Stimulated activated naive CD8-positive, alpha-beta T cell treated with anti-CD3 and anti-CD28 coated beads, Interleukin-15, Interleukin-2, amounts not matched to agents 100 ng/mL and 50 ng/mL, for 24 hours (primary cell): ENCODE measurements around the gene GRM1.
"Not testable (repeated sequence)": the region's sequence is repeated elsewhere in the genome, so short reads cannot be mapped to it uniquely, and the experiment has no call there.

Experiments used
- H3K27ac Mint-ChIP-seq: one replicate; pipeline ENCODE4 v1.8.0; 2021; ENCODE audit warnings: mild to moderate bottlenecking, mixed read lengths
- H3K27me3 Mint-ChIP-seq: one replicate; pipeline ENCODE4 v1.8.0; 2021; ENCODE audit warnings: mixed read lengths
- H3K36me3 Mint-ChIP-seq: one replicate; pipeline ENCODE4 v1.8.0; 2021; ENCODE audit warnings: low read depth, mixed read lengths
- H3K4me1 Mint-ChIP-seq: one replicate; pipeline ENCODE4 v1.8.0; 2021; ENCODE audit warnings: low read depth, mixed read lengths
- H3K4me3 Mint-ChIP-seq: one replicate; pipeline ENCODE4 v1.8.0; 2021; ENCODE audit warnings: mild to moderate bottlenecking, mixed read lengths
- H3K9me3 Mint-ChIP-seq: one replicate; pipeline ENCODE4 v1.8.0; 2021; ENCODE audit warnings: mixed read lengths

The GRM1 gene

DNA sequence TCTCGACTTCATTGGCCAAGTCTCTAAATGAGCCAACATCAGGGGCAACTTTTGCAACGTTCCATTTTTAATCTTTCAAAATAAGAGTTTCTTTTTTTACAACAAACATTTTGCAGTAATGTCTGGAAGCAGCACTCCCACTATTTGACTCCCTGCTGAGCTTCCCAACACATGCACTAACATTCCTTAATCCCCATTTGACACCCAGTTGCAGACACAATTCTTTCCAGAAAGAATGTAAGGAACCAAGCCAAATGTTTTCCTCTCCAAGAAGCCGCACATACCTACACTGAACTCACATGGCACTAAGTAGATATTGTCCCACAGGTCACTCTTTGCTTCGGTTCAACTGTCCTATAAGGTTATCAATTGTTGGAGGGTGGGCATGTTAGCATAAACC is 165.6 kb downstream of the GRM1 start:
- no peaks in the 10 kb centered on the region for H3K9me3 Mint-ChIP-seq
- no peak overlapping the region for H3K27ac Mint-ChIP-seq
- no peaks in the 10 kb centered on the region for H3K36me3 Mint-ChIP-seq
- H3K27me3 Mint-ChIP-seq, result no peaks in the 10 kb centered on the region
- no peaks in the 10 kb centered on the region for H3K4me1 Mint-ChIP-seq
- H3K4me3 Mint-ChIP-seq, result no peak overlapping the region

DNA sequence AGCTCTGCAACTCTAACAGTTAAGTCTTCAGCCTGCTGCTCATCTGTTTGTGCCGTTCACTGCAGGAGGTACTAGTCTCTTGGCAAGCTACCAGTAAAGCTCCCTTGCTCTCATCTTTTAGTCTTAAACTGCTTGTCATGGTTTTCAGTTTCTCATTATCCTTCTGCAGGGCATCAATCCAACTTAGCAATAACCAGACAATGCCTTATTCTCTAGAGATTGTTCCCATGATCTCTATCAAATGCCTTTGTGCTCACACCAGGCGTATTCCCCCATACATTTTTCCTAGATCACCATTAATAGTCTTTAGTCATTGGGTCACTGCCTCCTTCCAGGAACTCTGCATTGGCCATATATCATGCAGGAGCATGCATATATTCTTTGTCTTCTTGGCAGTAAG is 171.3 kb downstream of the GRM1 start:
- no peaks in the 10 kb centered on the region for H3K4me1 Mint-ChIP-seq
- H3K36me3 Mint-ChIP-seq, result no peaks in the 10 kb centered on the region
- no peak overlapping the region for H3K4me3 Mint-ChIP-seq
- no peaks in the 10 kb centered on the region for H3K27me3 Mint-ChIP-seq
- H3K27ac Mint-ChIP-seq, result no peak overlapping the region
- H3K9me3 Mint-ChIP-seq, result no peaks in the 10 kb centered on the region

DNA sequence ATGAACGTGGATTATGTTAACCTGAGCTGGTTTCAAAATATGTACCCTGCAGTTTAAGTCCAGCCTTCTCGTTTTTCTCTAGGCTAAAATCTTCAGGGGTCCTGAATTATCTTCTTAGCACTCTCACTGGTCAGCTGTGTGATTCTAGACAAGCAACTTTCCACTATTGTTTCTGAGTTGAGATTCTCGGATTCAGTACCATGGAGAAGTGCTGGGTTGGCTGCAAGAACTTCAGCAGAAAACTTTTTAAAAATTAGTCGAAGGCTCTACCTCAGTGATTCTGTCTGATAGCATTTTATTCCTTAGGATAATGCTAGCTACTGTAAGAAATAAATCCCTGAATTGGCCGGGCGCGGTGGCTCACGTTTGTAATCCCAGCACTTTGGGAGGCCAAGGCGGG is 173.7 kb downstream of the GRM1 start:
- no peaks in the 10 kb centered on the region for H3K4me1 Mint-ChIP-seq
- H3K27ac Mint-ChIP-seq, result no peak overlapping the region
- no peaks in the 10 kb centered on the region for H3K27me3 Mint-ChIP-seq
- no peaks in the 10 kb centered on the region for H3K36me3 Mint-ChIP-seq
- H3K9me3 Mint-ChIP-seq, result no peaks in the 10 kb centered on the region
- H3K4me3 Mint-ChIP-seq, result no peak overlapping the region

DNA sequence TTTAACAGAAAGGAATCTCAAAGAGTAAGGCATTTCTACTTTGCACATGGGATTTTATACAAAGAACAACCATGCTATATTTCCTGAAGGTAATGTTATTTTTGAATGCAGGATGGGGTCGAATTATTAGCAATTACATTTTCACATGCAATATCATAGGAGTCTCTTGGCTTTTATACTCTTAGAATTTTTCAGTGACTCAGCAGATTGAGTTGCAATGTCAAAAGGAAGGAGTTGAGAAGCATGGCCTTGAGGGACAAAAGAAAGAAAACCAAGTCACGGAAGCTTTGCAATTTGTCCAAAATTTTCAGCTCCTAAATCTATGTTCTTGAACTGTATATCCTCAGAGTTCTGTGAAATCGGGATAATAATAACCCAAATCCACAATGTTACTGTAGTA is 181.1 kb downstream of the GRM1 start:
- Mint-ChIP-seq H3K27ac (no peak overlapping the region), H3K36me3 (no peaks in the 10 kb centered on the region), H3K4me3 (no peak overlapping the region), H3K27me3 (peaks cover 7% of the 10 kb centered on the region), H3K9me3 (peaks cover 3% of the 10 kb centered on the region), H3K4me1 (no peaks in the 10 kb centered on the region)

DNA sequence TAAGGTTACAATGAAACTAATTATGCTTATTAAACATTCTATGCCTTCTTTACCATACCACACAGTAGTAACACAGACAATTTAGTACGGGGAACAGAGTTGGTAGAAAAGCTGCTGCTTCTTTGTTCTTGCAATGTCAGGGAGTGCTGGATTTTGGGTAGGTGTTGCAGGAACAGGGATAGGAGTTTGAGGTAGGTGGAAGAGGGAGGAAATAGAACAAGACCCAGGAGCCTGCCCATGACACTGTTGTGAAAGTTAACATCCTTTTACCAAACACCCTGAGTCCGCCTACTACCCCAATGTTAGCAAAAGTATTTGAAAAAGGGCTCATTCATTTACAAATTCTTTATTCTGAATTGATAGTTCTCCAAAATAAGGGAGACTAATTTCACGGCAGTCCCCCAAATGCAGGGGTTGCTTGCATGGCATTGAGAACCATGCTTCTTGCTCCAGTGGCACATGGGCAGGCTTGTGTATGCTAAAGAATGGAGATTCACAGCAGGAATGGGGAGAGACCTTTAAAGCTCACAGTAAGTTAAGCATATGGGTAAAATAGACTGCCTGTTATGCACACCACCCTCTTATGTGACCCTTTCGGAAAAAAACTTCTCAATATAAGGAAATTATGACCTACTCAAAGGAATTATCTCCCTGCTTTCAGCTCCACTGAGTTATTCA is 181.7 kb downstream of the GRM1 start:
- Mint-ChIP-seq H3K27ac (no peak overlapping the region), H3K4me3 (no peak overlapping the region), H3K36me3 (no peaks in the 10 kb centered on the region), H3K27me3 (peaks cover 7% of the 10 kb centered on the region), H3K9me3 (peaks cover 3% of the 10 kb centered on the region), H3K4me1 (no peaks in the 10 kb centered on the region)

DNA sequence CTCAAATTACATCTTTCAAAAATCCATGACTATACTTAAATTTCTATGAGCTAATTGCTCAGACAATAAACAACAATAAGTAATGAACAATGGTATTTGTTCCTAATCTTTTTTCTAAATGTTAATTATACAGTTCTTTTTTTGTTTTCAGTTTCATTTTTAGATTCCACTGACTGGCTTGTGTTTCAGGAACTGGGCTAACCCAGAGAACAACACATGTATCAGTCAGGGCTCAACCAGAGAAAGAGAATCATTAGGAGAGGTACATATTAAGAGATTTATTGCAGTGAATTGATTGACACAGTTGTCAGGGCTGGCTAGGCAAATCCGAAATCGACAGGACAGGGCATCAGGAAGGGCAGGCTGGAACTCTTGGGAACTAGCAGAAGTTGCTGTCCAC is 182.8 kb downstream of the GRM1 start:
- no peak overlapping the region for H3K4me3 Mint-ChIP-seq
- no peaks in the 10 kb centered on the region for H3K4me1 Mint-ChIP-seq
- no peaks in the 10 kb centered on the region for H3K36me3 Mint-ChIP-seq

DNA sequence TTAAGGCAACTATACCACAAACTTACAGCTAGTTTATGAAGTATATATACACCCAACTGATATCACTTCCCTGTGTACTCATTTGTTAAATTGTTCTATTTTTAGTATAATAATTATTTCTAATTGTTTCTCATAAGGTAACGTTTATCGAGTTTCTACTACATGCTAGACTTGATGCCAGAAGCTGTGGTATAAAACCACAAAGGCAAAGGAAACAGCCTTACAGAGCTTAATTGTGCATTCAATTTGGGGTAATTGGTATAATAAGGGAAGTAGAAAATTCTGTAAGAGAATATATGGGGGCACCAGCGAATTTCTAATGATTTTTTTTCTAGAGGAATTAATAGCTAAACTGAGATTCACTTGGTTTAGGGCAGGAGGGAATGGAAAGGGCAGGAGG is 183.9 kb downstream of the GRM1 start:
- Mint-ChIP-seq H3K9me3 (peaks cover 3% of the 10 kb centered on the region), H3K4me1 (no peaks in the 10 kb centered on the region), H3K27ac (no peak overlapping the region), H3K4me3 (no peak overlapping the region), H3K27me3 (peaks cover 7% of the 10 kb centered on the region), H3K36me3 (no peaks in the 10 kb centered on the region)

More for the DNA sequence above, 182.8 kb downstream of the GRM1 start:
- Mint-ChIP-seq H3K9me3 (peaks cover 3% of the 10 kb centered on the region), H3K27ac (no peak overlapping the region), H3K27me3 (peaks cover 7% of the 10 kb centered on the region)

DNA sequence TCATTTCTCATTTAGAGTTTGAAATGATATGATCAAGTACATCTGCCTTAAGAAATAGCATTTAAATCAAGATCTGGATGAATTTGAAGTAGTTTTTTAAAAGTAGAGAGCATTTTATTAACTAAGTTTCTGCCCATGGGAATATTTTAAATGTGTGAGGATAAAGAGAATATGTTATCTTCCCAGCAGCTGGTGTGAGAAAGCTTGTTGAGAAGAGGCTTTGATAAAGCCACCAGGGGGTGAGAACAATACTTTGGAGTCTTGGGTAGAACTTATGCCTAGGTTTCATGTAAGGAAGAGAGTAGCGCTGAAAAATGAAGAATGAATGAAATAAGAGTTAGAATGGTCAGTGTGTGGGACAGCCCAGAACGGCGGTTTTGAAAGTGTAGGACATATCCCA is 190.2 kb downstream of the GRM1 start:
- Mint-ChIP-seq H3K9me3 (no peaks in the 10 kb centered on the region), H3K27ac (no peak overlapping the region), H3K36me3 (no peaks in the 10 kb centered on the region)

DNA sequence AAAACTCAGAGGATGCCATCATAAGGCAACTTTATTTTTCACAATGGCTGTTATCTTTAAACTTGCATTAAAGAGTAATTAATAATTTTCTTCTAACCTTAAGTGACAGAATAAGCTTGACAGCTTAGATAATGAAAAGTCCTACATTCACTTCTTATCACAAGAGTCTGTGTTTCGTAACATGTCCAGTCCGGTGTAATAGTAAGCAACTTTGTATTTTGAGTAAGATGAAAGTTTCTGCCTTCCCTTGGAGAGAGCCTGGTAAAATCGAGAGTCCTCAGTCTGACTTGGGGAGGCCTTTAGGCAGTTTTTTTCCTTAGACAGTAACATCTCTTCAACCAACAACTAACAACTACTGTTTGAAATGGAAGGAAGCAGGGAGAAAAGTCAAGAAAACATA is 195.6 kb downstream of the GRM1 start:
- Mint-ChIP-seq H3K4me1 (no peaks in the 10 kb centered on the region), H3K4me3 (no peak overlapping the region), H3K27me3 (no peaks in the 10 kb centered on the region), H3K9me3 (no peaks in the 10 kb centered on the region), H3K36me3 (no peaks in the 10 kb centered on the region), H3K27ac (no peak overlapping the region)

More for the DNA sequence above, 190.2 kb downstream of the GRM1 start:
- H3K4me3 Mint-ChIP-seq, result no peak overlapping the region
- H3K4me1 Mint-ChIP-seq, result no peaks in the 10 kb centered on the region
- no peaks in the 10 kb centered on the region for H3K27me3 Mint-ChIP-seq

DNA sequence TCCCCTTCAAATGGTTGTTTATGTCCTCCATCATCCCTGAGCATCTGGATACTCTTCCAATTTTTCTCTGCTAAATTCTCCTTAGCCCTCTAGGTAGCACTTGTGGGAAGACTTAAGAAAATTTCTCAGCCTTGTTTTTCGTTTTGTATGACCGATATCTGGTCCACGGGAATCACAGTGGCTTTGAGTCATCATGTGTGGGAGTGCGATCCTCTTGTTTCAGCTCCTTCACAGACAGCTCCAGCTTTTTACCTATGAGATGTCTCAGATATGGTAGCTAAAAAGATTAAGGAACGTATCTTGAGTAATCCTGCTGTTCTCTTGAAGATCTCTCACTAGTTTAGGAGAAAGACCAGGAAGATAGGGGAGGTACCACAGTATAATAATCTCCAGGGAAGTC is 196.1 kb downstream of the GRM1 start:
- Mint-ChIP-seq H3K27ac (no peak overlapping the region), H3K4me3 (no peak overlapping the region), H3K36me3 (no peaks in the 10 kb centered on the region), H3K9me3 (no peaks in the 10 kb centered on the region), H3K4me1 (no peaks in the 10 kb centered on the region), H3K27me3 (no peaks in the 10 kb centered on the region)

DNA sequence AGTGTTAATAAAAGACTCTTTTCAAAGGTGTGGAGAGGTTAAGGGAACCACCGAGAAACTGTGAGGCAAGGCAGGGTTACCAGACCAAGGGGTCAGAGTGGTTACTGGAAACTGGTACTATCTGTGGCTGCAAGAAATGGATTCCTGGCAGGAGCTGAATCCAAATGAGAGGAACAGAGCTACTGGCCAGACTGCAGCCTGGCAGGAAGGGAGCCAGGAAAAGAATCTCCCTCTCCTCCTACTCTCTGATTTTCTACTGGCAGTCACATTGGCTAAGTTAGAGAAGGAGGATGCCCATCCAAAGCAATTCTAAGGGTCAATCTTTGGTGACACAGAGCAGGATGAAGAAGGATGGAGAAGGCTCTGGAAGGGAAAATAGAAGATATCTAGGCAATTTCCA is 211.5 kb downstream of the GRM1 start:
- Mint-ChIP-seq H3K4me1 (no peaks in the 10 kb centered on the region), H3K27ac (no peak overlapping the region), H3K9me3 (peaks cover 4% of the 10 kb centered on the region), H3K27me3 (no peaks in the 10 kb centered on the region), H3K36me3 (no peaks in the 10 kb centered on the region), H3K4me3 (no peak overlapping the region)

DNA sequence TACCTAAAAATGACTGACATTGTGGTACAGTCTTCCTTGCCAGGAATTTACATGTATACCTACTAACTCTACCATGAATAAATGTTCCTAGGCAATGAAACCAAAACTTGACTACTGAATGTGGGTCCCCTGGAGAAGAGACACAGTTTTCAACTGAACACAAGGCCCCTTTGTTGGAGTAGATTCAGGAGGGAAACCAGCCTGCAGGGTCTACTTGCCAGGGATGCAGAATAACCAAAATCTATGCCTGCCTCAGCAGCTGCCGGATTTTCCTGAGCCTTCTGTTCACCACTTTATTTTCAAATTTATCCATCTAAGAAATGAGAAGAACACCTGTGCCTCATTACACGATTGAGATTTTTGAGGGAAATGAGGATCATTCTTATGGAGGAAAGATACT is 211.9 kb downstream of the GRM1 start:
- Mint-ChIP-seq H3K27ac (no peak overlapping the region), H3K27me3 (no peaks in the 10 kb centered on the region), H3K9me3 (peaks cover 4% of the 10 kb centered on the region), H3K4me3 (no peak overlapping the region), H3K4me1 (no peaks in the 10 kb centered on the region), H3K36me3 (no peaks in the 10 kb centered on the region)

DNA sequence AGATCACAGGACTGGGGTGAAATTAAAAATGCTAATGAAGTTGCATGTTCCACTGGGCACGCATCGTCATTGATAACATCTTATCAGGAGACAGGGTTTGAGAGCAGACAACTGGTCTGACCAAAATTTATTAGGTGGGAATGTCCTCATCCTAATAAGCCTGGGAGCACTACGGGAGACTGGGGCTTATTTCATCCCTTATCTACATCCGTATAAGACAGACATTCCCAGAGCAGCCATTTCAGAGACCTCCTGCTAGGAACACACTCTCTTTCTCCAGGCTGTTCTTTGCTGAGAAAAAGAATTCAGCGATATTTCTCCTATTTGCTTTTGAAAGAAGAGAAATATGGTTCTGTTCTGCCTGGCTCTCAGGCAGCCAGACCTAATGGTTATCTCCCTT is 214.8 kb downstream of the GRM1 start:
- not testable (repeated sequence) for H3K4me3 Mint-ChIP-seq, H3K36me3 Mint-ChIP-seq, H3K27me3 Mint-ChIP-seq, H3K4me1 Mint-ChIP-seq, H3K27ac Mint-ChIP-seq, H3K9me3 Mint-ChIP-seq

DNA sequence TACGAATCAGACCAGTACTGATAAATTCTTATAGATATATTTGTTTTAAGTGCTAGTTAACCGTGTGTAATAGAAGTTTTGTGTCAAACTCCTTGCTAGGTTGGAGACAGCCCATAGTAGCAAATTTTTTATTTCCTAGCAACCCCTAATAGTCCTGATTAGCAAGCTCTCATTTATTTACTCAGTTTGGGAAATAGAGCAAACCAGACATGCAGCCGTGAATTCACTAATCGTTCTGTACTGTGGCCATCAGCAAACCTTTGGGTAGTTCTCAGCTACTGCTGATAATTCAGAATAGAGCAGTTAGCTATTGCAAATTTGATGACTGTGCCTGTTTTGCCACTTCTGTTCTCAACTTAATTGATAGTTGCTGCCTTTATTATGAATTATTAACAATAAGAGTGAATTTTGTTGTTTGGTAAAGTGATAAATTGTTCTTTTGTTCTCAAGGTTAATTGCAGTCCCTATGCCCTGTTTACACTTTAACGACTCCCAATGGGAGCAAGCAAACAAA is 215.8 kb downstream of the GRM1 start:
- no peak overlapping the region for H3K27ac Mint-ChIP-seq
- H3K4me1 Mint-ChIP-seq, result no peaks in the 10 kb centered on the region
- no peaks in the 10 kb centered on the region for H3K27me3 Mint-ChIP-seq
- no peak overlapping the region for H3K4me3 Mint-ChIP-seq
- no peaks in the 10 kb centered on the region for H3K36me3 Mint-ChIP-seq
- peaks cover 9% of the 10 kb centered on the region for H3K9me3 Mint-ChIP-seq

DNA sequence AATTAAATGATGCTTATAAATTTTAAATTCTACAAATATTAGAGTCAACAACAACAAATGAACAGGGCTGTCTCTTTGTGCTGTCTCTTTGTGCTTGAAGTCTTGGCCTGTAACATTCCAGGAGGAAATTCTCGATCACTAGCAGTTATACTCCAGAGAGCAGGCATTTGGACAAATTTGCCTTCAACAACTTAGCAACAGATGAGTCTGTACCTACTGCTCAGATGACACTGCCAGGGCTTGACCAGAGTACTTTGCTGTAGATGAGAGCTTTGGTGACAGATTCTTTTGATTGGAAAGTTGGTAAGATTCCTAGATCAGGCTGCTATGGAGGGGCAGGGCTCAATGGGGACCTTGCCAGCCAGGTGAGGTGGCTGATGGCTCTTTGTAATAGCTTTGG is 217.2 kb downstream of the GRM1 start:
- no peaks in the 10 kb centered on the region for H3K27me3 Mint-ChIP-seq
- no peak overlapping the region for H3K4me3 Mint-ChIP-seq
- H3K4me1 Mint-ChIP-seq, result no peaks in the 10 kb centered on the region
- H3K36me3 Mint-ChIP-seq, result no peaks in the 10 kb centered on the region
- peaks cover 9% of the 10 kb centered on the region for H3K9me3 Mint-ChIP-seq
- no peak overlapping the region for H3K27ac Mint-ChIP-seq

DNA sequence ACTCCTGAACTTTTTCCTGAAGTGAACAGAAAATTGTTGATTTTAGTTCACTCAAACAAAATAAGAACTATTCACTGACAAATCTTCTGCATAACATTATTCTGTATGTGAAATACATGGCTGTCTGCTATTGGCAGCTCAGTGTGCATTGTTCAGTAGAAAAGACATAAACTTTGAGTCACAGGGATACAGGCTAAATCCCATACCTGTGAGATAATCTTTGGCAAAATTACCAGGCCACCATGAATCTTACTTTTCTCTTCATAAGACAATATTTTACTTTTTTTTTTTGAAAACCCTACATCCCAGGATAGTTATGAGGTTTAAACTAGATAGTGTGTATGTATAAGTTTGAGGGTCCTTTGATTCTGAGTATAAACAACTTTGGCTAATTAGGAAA is 224.8 kb downstream of the GRM1 start:
- H3K36me3 Mint-ChIP-seq, result no peaks in the 10 kb centered on the region
- H3K27ac Mint-ChIP-seq, result no peak overlapping the region
- H3K4me1 Mint-ChIP-seq, result no peaks in the 10 kb centered on the region
- no peak overlapping the region for H3K4me3 Mint-ChIP-seq
- peaks cover 2% of the 10 kb centered on the region for H3K9me3 Mint-ChIP-seq
- H3K27me3 Mint-ChIP-seq, result no peaks in the 10 kb centered on the region
